ENCODE measurements around the gene DIP2C.
"Not testable (repeated sequence)": the region's sequence is repeated elsewhere in the genome, so short reads cannot be mapped to it uniquely, and the experiment has no call there.

DIP2C gene

DNA sequence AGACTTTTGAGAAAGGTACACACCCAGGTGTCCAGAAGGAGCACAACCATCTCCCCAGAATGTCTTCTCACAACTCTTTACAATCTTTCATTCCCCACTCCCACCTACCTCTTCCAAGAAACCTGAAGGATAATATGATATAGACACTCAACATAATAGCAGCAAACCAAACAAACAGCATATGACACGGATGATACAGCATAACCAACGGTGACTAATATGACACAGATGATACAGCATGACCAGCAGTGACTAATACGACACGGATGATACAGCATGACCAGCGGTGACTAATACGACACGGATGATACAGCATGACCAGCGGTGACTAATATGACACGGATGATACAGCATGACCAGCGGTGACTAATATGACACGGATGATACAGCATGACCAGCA, 264.7 kb downstream of the DIP2C start:
- not testable (repeated sequence) for H3K36me3 ChIP-seq (ENCODE audit: control insufficient read depth, insufficient read depth, low read length); H3K18ac ChIP-seq (ENCODE audit: low read length); H3K23ac ChIP-seq (ENCODE audit: low read length); H3K9ac ChIP-seq (ENCODE audit: low read length); H3K27ac ChIP-seq (ENCODE audit: low read depth, low read length); H3K79me2 ChIP-seq (ENCODE audit: control insufficient read depth, insufficient read depth, low read length); H3K79me1 ChIP-seq (ENCODE audit: low read length); H2BK120ac ChIP-seq (ENCODE audit: low read depth, low read length); H3K27me3 ChIP-seq (ENCODE audit: insufficient read depth, low read length, poor library complexity); H3K4me3 ChIP-seq (ENCODE audit: low read length); H3K4ac ChIP-seq (ENCODE audit: low read depth, low read length); H4K5ac ChIP-seq (ENCODE audit: low read length); H2BK5ac ChIP-seq (ENCODE audit: low read length); H2BK15ac ChIP-seq (replicated peaks; ENCODE audit: low read depth); H3K4me2 ChIP-seq (ENCODE audit: low read length); H3K56ac ChIP-seq (ENCODE audit: low read length); DNase-seq; H4K8ac ChIP-seq (ENCODE audit: low read depth, low read length); H2AK5ac ChIP-seq (ENCODE audit: low read length); H3K4me1 ChIP-seq (ENCODE audit: control insufficient read depth, low read depth, low read length)
- WGBS (ENCODE audit: extremely low coverage, insufficient coverage, low lambda C conversion rate) = no CpG with 5 or more reads among the region's 11 CpGs

- H2BK15ac ChIP-seq (replicated peaks; ENCODE audit: low read depth) = no peak overlapping the region
- no peak overlapping the region for H2BK5ac ChIP-seq (ENCODE audit: low read length)
- no peak overlapping the region for H4K8ac ChIP-seq (ENCODE audit: low read depth, low read length)
- no peak overlapping the region for H4K5ac ChIP-seq (ENCODE audit: low read length)
- H2BK120ac ChIP-seq (ENCODE audit: low read depth, low read length) = no peak overlapping the region
- H3K4me2 ChIP-seq (ENCODE audit: low read length) = no peak overlapping the region
- no peak overlapping the region for H3K9ac ChIP-seq (ENCODE audit: low read length)
- no peak overlapping the region for H3K27ac ChIP-seq (ENCODE audit: low read depth, low read length)
- DNase-seq = no peak
- no peak overlapping the region for H3K4me3 ChIP-seq (ENCODE audit: low read length)
- no peaks in the 10 kb centered on the region for H3K27me3 ChIP-seq (ENCODE audit: insufficient read depth, low read length, poor library complexity)
- no peaks in the 10 kb centered on the region for H3K79me2 ChIP-seq (ENCODE audit: control insufficient read depth, insufficient read depth, low read length)
- H3K18ac ChIP-seq (ENCODE audit: low read length) = no peak overlapping the region
- H3K79me1 ChIP-seq (ENCODE audit: low read length) = no peaks in the 10 kb centered on the region
- no peak overlapping the region for H3K23ac ChIP-seq (ENCODE audit: low read length)
- H3K56ac ChIP-seq (ENCODE audit: low read length) = no peak overlapping the region
- H3K4ac ChIP-seq (ENCODE audit: low read depth, low read length) = no peak overlapping the region
- no peaks in the 10 kb centered on the region for H3K36me3 ChIP-seq (ENCODE audit: control insufficient read depth, insufficient read depth, low read length)
- no peaks in the 10 kb centered on the region for H3K4me1 ChIP-seq (ENCODE audit: control insufficient read depth, low read depth, low read length)
- H2AK5ac ChIP-seq (ENCODE audit: low read length) = no peak overlapping the region
- no CpG with 5 or more reads among the region's 7 CpGs for whole genome bisulfite sequencing (ENCODE audit: extremely low coverage, insufficient coverage, low lambda C conversion rate)
Measured at GRCh38 chr10:423178-423577, 266.3 kb downstream of the DIP2C start.

DNA sequence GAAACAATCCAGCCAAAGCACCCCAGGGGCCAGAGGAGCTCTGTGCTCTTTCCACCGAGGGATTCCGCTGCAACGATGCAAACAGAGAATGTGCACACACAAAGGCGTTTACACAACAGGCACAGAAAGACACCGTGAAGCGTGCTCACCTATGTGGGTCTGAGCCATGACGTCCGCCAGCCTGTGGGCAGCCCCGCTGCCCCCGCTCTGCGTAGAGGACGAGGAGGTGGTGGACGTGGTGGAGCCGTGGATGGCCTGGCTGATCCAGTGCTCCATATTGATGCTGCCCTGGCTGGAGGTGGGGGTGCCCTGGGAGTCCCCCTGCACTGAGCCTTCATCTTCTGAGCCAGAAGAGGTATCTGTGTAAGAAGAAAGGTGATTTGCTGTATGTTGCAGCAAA, 266.8 kb downstream of the DIP2C start:
- Histone ChIP-seq H3K36me3 (ENCODE audit: control insufficient read depth, insufficient read depth, low read length) (no peaks in the 10 kb centered on the region), H2BK15ac (replicated peaks; ENCODE audit: low read depth) (no peak overlapping the region), H3K4me1 (ENCODE audit: control insufficient read depth, low read depth, low read length) (no peaks in the 10 kb centered on the region), H4K5ac (ENCODE audit: low read length) (no peak overlapping the region), H3K4me2 (ENCODE audit: low read length) (no peak overlapping the region), H3K4me3 (ENCODE audit: low read length) (no peak overlapping the region), H3K79me1 (ENCODE audit: low read length) (no peaks in the 10 kb centered on the region), H3K27ac (ENCODE audit: low read depth, low read length) (no peak overlapping the region), H3K18ac (ENCODE audit: low read length) (no peak overlapping the region), H2AK5ac (ENCODE audit: low read length) (no peak overlapping the region), H3K23ac (ENCODE audit: low read length) (no peak overlapping the region), H4K8ac (ENCODE audit: low read depth, low read length) (no peak overlapping the region), H3K9ac (ENCODE audit: low read length) (no peak overlapping the region), H3K56ac (ENCODE audit: low read length) (no peak overlapping the region), H3K4ac (ENCODE audit: low read depth, low read length) (no peak overlapping the region), H3K79me2 (ENCODE audit: control insufficient read depth, insufficient read depth, low read length) (no peaks in the 10 kb centered on the region), H2BK5ac (ENCODE audit: low read length) (no peak overlapping the region), H3K27me3 (ENCODE audit: insufficient read depth, low read length, poor library complexity) (no peaks in the 10 kb centered on the region), H2BK120ac (ENCODE audit: low read depth, low read length) (no peak overlapping the region)
- no CpG with 5 or more reads among the region's 14 CpGs for WGBS (ENCODE audit: extremely low coverage, insufficient coverage, low lambda C conversion rate)
- no peak for DNase-seq

DNA sequence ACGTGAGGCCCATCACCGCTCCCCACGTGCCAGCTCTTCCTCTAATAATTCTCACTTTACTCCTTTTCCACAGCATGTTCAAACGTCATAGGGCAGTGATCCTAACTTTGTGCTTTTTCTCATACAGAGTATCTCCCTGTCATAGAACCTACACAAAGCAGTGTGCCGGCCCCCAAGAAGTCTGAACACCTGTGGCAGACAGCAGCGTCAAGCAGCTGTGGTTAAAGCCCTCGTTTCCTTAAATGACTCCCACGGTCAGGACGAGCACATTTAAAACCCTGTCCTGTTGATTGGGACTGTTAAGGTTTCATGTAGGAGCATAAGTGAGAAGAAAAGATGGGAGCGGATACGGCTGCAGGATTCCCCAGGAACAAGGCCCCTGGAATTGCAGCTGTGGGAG, 267.2 kb downstream of the DIP2C start:
- Histone ChIP-seq H3K56ac (ENCODE audit: low read length) (no peak overlapping the region), H3K36me3 (ENCODE audit: control insufficient read depth, insufficient read depth, low read length) (no peaks in the 10 kb centered on the region), H3K4me1 (ENCODE audit: control insufficient read depth, low read depth, low read length) (no peaks in the 10 kb centered on the region), H2BK120ac (ENCODE audit: low read depth, low read length) (no peak overlapping the region), H2BK15ac (replicated peaks; ENCODE audit: low read depth) (no peak overlapping the region), H4K5ac (ENCODE audit: low read length) (no peak overlapping the region), H3K23ac (ENCODE audit: low read length) (no peak overlapping the region), H3K4ac (ENCODE audit: low read depth, low read length) (no peak overlapping the region), H3K27ac (ENCODE audit: low read depth, low read length) (no peak overlapping the region), H3K4me2 (ENCODE audit: low read length) (no peak overlapping the region), H2BK5ac (ENCODE audit: low read length) (no peak overlapping the region), H3K4me3 (ENCODE audit: low read length) (no peak overlapping the region), H3K79me1 (ENCODE audit: low read length) (no peaks in the 10 kb centered on the region), H4K8ac (ENCODE audit: low read depth, low read length) (no peak overlapping the region), H3K18ac (ENCODE audit: low read length) (no peak overlapping the region), H3K79me2 (ENCODE audit: control insufficient read depth, insufficient read depth, low read length) (no peaks in the 10 kb centered on the region), H3K27me3 (ENCODE audit: insufficient read depth, low read length, poor library complexity) (no peaks in the 10 kb centered on the region), H3K9ac (ENCODE audit: low read length) (no peak overlapping the region), H2AK5ac (ENCODE audit: low read length) (no peak overlapping the region)
- no CpG with 5 or more reads among the region's 11 CpGs for WGBS (ENCODE audit: extremely low coverage, insufficient coverage, low lambda C conversion rate)
- DNase-seq = no peak

DNA sequence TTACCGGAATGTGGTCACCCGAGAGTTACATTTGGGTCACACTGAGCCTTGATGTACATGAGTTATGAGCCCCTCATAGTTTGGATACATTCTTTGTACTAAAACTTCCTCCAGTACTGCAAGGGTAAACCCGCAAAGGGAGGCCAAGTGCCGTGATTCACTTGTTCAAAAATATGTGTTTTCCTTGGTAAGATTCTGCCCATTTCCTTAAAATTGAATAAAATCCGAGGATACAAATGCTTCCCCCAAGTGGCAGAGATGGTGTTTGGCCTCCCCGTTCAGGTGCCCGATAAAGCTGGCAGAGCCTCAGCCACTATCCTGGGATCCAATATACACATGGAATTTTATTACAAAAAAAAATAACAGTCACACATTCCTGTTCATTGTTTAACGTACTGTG, 268.3 kb downstream of the DIP2C start:
- Histone ChIP-seq H3K18ac (ENCODE audit: low read length) (no peak overlapping the region), H3K23ac (ENCODE audit: low read length) (no peak overlapping the region), H3K79me1 (ENCODE audit: low read length) (no peaks in the 10 kb centered on the region), H2BK15ac (replicated peaks; ENCODE audit: low read depth) (no peak overlapping the region), H2AK5ac (ENCODE audit: low read length) (no peak overlapping the region), H3K36me3 (ENCODE audit: control insufficient read depth, insufficient read depth, low read length) (no peaks in the 10 kb centered on the region), H2BK120ac (ENCODE audit: low read depth, low read length) (no peak overlapping the region), H3K4me3 (ENCODE audit: low read length) (no peak overlapping the region), H2BK5ac (ENCODE audit: low read length) (no peak overlapping the region), H3K4ac (ENCODE audit: low read depth, low read length) (no peak overlapping the region), H3K79me2 (ENCODE audit: control insufficient read depth, insufficient read depth, low read length) (no peaks in the 10 kb centered on the region), H3K27me3 (ENCODE audit: insufficient read depth, low read length, poor library complexity) (no peaks in the 10 kb centered on the region), H3K4me1 (ENCODE audit: control insufficient read depth, low read depth, low read length) (no peaks in the 10 kb centered on the region), H3K4me2 (ENCODE audit: low read length) (no peak overlapping the region), H4K5ac (ENCODE audit: low read length) (no peak overlapping the region), H4K8ac (ENCODE audit: low read depth, low read length) (no peak overlapping the region), H3K9ac (ENCODE audit: low read length) (no peak overlapping the region), H3K56ac (ENCODE audit: low read length) (no peak overlapping the region), H3K27ac (ENCODE audit: low read depth, low read length) (no peak overlapping the region)
- DNase-seq = no peak
- no CpG with 5 or more reads among the region's 8 CpGs for WGBS (ENCODE audit: extremely low coverage, insufficient coverage, low lambda C conversion rate)
